Glomerular visceral epithelial cell (primary cell): ENCODE results near the gene ISCA1.

Experiments
- DNase-seq: peaks from one replicate; pipeline ENCODE4 v3.0.0-alpha.2; 2016; ENCODE audit errors: extremely low spot score

Gene ISCA1

DNA sequence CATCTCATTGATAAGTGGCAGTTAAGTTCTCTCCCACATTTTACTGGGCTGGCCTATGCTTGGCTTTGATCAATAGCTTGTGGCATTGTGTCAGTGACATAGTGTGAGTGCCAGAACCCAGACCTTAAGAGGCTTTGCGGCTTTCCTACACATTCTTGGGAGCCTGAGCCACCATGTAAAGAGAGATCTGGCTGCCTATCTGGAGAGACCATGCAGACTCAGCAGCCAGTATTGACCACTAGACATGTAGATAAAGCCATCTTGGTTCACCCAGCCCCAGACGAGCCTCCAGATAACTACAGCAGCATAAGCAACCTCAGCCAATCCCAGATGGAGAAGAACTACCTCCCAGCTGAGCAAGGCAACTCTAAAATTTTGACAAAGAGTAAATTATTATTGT lies 51.5 kb downstream of the ISCA1 start:
- DNase-seq, result no peak

DNA sequence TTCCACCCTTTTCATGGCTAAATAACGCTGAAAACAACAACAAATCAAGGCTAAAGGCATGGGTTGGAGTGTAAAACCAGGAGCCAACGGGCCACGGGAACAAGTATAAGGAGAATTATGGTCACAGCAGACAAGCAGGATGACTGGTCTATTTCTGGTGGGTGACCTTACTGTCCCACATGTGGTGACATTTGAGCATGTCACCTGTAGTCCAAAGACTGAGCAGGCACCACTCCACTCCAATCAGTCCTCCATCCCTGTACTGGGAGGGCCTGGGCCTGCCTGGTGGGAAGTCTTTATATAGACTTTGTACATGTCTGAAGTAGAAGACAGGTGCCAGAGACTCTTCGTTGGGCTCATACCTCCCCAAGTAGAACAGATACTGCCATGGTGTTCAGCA lies 59.7 kb downstream of the ISCA1 start:
- DNase-seq, result no peak

DNA sequence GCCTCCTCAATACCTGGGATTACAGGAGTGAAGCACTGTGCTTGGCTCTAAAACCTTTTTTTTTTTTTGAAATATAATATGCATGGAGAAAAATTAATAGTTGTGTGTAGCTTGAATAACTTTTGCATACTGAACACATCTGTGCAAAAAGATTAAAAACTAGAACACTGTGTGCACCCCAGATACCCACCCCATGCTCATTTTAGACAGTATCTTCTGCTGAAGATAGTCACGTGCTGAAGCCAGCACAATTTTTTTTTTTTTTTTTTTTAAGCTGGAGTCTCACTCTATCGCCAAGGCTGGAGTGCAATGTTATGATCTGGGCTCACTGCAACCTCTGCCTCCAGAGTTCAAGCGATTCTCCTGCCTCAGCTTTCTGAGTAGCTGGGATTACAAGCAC lies 62.7 kb downstream of the ISCA1 start:
- no peak for DNase-seq

DNA sequence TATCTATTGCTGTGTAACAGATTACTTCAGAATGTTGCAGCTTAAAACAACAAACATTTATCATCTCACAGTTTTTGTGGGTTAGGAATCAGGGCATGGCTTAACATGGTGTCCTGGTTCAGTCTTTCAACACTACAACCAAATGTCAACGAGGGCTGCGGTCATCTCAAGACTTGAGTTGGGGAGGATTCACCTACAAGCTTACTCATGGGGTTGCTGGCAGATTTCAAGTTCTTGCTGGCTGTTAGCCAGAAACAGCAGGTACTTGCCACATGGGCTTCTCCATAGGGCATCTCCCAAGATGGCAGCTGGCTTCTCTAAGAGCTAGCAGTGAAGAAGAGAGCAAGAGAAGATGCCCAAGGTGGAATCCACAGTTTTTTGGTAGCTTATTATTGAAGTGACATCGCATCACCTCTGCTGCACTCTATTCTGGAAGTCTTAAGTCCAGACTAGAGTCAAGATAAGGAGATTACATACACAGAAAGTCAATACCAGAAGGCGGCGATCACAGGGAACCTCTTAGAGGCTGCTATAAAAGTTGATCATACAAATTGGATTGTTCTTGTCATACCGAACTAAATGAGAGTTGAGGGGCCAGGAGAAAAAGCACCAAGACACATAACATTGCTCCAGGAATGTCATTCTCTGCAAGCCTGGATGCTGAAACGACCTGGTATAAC lies 65.1 kb downstream of the ISCA1 start:
- no peak for DNase-seq
